Putamen (tissue), 1 donor: Measurements from ENCODE around the gene GP2.
"Not testable (repeated sequence)": the region's sequence is repeated elsewhere in the genome, so short reads cannot be mapped to it uniquely, and the experiment has no call there.

ENCODE experiments used
- DNase-seq: peaks from one replicate; pipeline ENCODE4 v3.0.0-alpha.2; 2016; ENCODE audit warnings: low spot score

GP2 gene

GRCh38 chr16:20325005-20325404, 2.3 kb downstream of the GP2 start:
- DNase-seq = no peak

DNA sequence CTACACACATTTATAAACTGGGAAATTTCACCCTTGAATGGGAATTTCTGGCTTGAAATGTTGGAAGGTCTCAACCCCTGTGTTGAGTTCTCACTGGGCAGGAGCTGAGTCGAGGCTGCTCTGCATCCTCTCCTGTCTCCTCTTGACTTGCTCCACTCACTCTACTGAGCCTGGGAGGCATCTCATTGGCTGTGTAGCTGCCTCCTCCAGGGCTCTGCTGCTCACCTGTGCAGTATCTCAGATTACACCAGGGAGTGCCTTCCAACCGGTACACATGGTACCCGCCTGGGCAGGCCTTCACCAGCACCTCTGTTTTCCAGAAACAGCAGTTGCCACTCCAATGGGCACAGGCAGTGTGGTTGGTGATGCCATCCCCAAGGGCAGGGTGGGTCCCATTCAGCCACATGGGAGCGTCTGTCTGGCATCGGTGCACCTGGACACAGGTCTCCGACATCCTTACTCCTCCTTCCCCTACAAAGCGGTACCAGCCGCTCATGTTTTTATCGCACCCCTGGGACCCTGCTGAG, 3.7 kb downstream of the GP2 start:
- no peak for DNase-seq

GRCh38 chr16:20322696-20323095, 4.6 kb downstream of the GP2 start:
- DNase-seq = no peak

GRCh38 chr16:20321671-20322070, 5.6 kb downstream of the GP2 start:
- no peak for DNase-seq

GRCh38 chr16:20321051-20321450, 6.3 kb downstream of the GP2 start:
- DNase-seq = not testable (repeated sequence)

GRCh38 chr16:20320592-20320991, 6.7 kb downstream of the GP2 start:
- no peak for DNase-seq

DNA sequence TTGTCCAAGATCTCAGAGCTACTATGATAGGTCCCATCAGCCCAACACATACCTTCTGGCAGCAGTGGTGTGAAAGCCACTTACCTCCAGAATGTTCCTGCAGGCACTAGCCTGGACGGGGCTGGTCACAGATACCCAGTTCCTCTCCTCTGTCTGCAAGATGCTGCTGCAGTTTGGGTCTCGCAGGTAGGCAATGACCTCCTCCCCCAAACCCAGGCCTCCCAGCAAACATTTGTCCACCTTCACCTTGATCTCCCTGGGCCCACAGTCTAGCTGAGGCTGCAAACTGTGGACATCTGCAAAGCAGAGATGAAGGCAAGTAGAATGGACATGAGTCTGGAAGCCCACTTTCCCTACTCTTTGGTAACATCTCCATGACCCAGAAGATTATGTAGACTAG, 7.1 kb downstream of the GP2 start:
- no peak for DNase-seq

DNA sequence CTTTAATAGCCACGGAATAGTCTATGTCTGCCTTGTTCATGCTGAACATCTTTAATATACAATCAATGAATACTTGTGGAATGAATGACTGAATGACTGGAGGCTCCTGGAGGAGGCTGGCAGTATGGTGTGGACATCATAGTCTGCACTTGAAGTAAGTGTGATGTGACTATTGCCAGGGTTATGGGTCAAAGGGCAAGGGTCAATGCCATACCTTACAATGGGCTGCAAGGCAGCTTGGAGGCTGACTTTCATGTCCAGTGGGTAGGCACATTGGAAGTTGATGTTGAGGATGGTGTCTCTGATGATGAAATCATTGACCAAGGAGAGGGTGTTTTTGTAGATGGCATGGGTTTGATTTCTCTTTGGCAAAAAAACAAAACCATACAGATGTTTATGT, 7.9 kb downstream of the GP2 start:
- no peak for DNase-seq

DNA sequence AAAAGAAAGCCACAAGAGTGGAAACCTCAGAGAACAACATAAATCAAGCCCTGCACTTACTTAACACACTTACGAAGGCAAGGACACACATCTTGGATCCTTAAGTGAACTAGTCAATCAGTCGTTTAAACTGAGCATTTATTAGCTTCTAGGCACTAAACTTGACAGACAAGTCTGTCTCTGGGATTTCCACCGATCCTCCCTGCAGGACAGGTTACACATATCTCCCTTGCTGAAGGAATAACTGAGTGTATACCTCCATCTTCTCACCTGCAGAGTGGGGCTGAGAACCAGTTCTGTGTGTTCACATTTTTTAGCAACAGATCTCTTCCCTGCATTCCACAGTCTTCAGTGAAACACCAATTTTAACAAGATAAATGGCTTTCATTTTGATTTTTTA, 8.9 kb downstream of the GP2 start:
- no peak for DNase-seq

GRCh38 chr16:20318006-20318405, 9.3 kb downstream of the GP2 start:
- no peak for DNase-seq

GRCh38 chr16:20317117-20317516, 10.2 kb downstream of the GP2 start:
- no peak for DNase-seq

GRCh38 chr16:20316715-20317114, 10.6 kb downstream of the GP2 start:
- DNase-seq = no peak

- no peak for DNase-seq
Observed at GRCh38 chr16:20315764-20316163, 11.5 kb downstream of the GP2 start.

- no peak for DNase-seq
Observed at GRCh38 chr16:20314575-20314974, 12.7 kb downstream of the GP2 start.

- DNase-seq = no peak
Observed at GRCh38 chr16:20313741-20314140, 13.6 kb downstream of the GP2 start.

- DNase-seq = not testable (repeated sequence)
Observed at GRCh38 chr16:20312536-20313095, 14.7 kb downstream of the GP2 start.

GRCh38 chr16:20311548-20311947, 15.8 kb downstream of the GP2 start:
- no peak for DNase-seq

DNA sequence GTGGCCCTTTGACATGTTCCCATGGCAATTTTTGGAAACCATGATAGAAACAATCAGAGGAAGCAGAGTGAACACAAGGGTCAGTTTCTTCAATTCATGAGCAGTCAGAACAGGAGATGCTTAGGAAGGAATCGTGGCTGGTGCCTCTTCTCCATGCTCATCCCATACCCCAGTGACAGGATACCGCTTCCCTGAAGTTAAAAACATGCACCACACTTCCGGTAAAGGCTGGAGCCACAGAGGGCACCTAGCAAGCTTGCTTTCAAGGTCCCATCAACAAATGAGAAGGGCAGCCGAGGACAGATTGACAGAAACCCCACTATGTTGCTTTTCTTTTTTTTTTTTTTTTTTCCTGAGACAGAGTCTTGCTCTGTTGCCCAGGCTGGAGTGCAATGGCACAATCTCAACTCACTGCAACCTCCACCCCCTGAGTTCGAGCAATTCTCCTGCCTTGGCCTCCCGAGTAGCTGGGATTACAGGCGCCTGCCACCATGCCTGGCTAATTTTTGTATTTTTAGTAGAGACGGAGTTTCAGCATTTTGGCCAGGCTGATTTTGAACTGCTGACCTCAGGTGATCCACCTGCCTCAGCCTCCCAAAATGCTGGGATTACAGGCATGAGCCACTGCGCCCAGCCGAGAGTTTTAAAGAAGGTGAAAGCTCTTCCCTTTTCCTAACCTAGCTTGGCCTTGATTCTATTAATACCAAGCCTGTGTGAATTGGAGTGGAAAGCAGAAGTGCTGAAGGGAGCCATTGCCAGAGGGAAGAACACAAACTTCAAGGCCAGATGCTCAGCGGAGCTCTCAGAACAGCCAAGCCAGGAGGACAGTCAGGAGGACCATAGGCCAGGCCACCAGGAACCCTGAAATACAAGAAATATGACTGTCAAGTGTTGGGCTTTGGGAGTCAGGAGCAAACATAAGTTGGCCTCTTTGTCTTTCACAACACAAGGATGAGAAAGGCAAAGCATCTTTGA, 16.6 kb downstream of the GP2 start:
- DNase-seq = no peak

GRCh38 chr16:20309786-20310185, 17.5 kb downstream of the GP2 start:
- no peak for DNase-seq

DNA sequence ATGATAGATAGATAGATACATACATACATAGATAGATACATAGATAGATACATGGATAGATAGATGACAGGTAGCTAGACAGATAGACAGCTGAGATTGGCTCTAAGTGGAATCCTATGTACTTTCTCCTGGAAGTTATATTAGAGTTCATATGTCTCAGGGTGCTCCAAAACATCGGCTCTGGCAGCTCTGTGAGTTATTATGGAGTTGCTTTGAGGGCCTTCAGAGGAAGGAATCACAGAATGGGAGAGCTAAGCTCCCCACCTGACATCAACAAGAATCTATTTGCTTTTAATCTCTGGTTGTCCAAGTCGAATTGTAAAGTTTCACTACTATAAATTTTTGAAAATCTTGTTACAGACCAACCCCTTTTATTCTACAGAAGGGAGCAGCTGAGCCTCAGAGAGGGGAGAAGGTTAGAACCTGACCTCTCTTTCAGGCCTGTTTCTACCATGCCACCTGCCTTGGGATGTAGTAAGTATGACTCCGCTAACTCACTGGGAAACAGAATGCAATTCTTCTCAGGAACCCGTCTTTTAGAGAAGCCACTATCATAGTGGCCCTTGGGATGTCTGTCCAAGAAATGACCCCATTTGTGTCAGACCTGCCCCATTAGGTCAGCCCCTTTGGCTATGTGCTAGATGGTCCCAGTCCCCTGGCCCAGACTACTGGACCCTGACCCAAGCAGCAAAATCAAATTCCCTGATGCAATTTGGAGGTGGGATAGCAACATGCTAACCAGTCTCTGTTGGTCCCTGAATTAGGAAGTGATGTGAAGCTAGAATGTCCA, 18.3 kb downstream of the GP2 start:
- DNase-seq = no peak

DNA sequence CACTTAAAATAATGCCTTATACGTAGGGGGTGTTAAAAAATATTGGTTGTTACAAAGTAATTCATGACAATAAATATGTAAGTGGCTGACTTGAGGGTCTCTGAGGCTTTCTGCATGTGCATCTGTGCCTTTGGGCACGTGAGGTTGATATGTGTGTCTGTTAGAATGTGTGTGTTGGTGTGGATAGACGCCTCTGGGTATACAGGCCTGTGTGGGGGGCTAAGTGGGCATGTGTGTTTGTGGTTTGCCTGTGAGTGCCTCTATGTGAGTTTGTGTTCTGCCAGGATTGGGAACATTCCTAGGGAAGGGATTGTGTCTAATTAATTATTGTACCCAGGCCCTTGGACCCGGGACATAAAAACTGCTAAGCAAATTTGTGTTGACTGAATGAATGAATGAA, 19.0 kb downstream of the GP2 start:
- no peak for DNase-seq

DNA sequence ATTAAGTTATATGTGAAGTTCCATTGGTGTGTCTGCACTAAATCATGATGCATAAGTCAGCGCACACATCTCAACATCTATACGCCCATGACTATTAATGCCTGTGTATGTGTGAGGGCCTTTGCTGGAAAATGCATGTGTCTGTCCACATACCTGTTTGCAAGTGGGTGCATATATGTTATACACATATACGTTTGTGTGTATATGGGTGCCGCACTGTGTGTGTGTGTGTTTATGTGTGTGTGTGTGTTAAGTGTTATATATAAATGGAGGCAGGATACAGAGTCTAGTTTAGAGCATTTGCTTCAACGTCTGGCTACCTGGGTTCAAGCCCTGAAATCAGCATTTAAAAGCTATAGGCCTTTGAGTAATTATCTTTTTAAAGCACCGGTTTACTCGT, 19.5 kb downstream of the GP2 start:
- DNase-seq = no peak
